Measurements from ENCODE around the gene C1QTNF12. TPM values are rescaled to one million over a fixed set of nuclear protein-coding genes. Genes with fewer than 3 reads are reported as not detected.

The C1QTNF12 gene
- total RNA-seq, 4 donors from 2014 or later, result 0.33 to 0.52 TPM; not detected in 2

- WGBS, result 94% methylated on average over 10 of the region's 27 CpGs
- intact Hi-C loops (cut with DNase I), result no loop called here
- H3K36me3 ChIP-seq, result peaks cover 0 to 19% (median 8%) of the 10 kb centered on the region in 4 donors
- no peak overlapping the region for H3K4me3 ChIP-seq
- peaks cover 0 to 33% (median 9%) of the 10 kb centered on the region in 4 donors for H3K27me3 ChIP-seq
- no peak overlapping the region for H3K27ac ChIP-seq (replicated peaks in 1 of 4)
- TF ChIP-seq CTCF (IDR thresholded peaks at IDR 0.05) (no peak), EP300 (IDR thresholded peaks at IDR 0.05) (no peak), POLR2AphosphoS5 (IDR thresholded peaks at IDR 0.05) (no peak), POLR2A (IDR thresholded peaks at IDR 0.05; ENCODE audit: low read depth) (no peak)
- H3K9me3 ChIP-seq, result no peaks in the 10 kb centered on the region
- DNase-seq (ENCODE audit: extremely low spot score), result no peak
- H3K4me1 ChIP-seq, result peaks cover 27 to 59% (median 36%) of the 10 kb centered on the region in 4 donors
These were observed 11.3 kb downstream of the C1QTNF12 start for GRCh38 chr1:1235016-1235744.

GRCh38 chr1:1234180-1234808 lies 12.2 kb downstream of the C1QTNF12 start:
- peaks cover 36 to 61% (median 43%) of the 10 kb centered on the region in 4 donors for H3K4me1 ChIP-seq
- peaks cover 0 to 25% (median 9%) of the 10 kb centered on the region in 4 donors for H3K27me3 ChIP-seq
- H3K4me3 ChIP-seq, result no peak overlapping the region
- DNase-seq (ENCODE audit: extremely low spot score), result no peak
- intact Hi-C loops (cut with DNase I), result loop anchor here (5.0 kb wide), 2 partner anchors 38 to 112 kb away; partner anchors contain the start of gene UBE2J2
- WGBS, result 94% methylated on average over 22 of the region's 28 CpGs
- no peak overlapping the region for H3K27ac ChIP-seq (replicated peaks in 1 of 4)
- H3K9me3 ChIP-seq, result no peaks in the 10 kb centered on the region
- H3K36me3 ChIP-seq, result peaks cover 0 to 19% (median 8%) of the 10 kb centered on the region in 4 donors
- TF ChIP-seq POLR2A (IDR thresholded peaks at IDR 0.05; ENCODE audit: low read depth) (no peak), EP300 (IDR thresholded peaks at IDR 0.05) (no peak), CTCF (IDR thresholded peaks at IDR 0.05) (no peak), POLR2AphosphoS5 (IDR thresholded peaks at IDR 0.05) (no peak)

GRCh38 chr1:1233567-1233892 lies 13.0 kb downstream of the C1QTNF12 start:
- no peak overlapping the region for H3K27ac ChIP-seq (replicated peaks in 1 of 4)
- peaks cover 40 to 67% (median 50%) of the 10 kb centered on the region in 4 donors for H3K4me1 ChIP-seq
- no peaks in the 10 kb centered on the region for H3K9me3 ChIP-seq
- intact Hi-C loops (cut with DNase I), result loop anchor here (5.0 kb wide), 2 partner anchors 39 to 111 kb away; partner anchors contain the start of gene UBE2J2
- H3K27me3 ChIP-seq, result peaks cover 0 to 17% (median 5%) of the 10 kb centered on the region in 4 donors
- H3K36me3 ChIP-seq, result peaks cover 0 to 27% (median 13%) of the 10 kb centered on the region in 4 donors
- DNase-seq (ENCODE audit: extremely low spot score), result no peak
- 94% methylated on average over 15 of the region's 15 CpGs for WGBS
- TF ChIP-seq CTCF (IDR thresholded peaks at IDR 0.05) (no peak), POLR2A (IDR thresholded peaks at IDR 0.05; ENCODE audit: low read depth) (no peak), POLR2AphosphoS5 (IDR thresholded peaks at IDR 0.05) (no peak), EP300 (IDR thresholded peaks at IDR 0.05) (no peak)
- H3K4me3 ChIP-seq, result no peak overlapping the region

- intact Hi-C loops (cut with DNase I), result loop anchor here (5.0 kb wide), 2 partner anchors 39 to 111 kb away; partner anchors contain the start of gene UBE2J2
- peak overlapping the region; percentile 45 to 94 (median 85) for H3K4me3 ChIP-seq
- TF ChIP-seq POLR2A (IDR thresholded peaks at IDR 0.05; ENCODE audit: low read depth), result no peak
- TF ChIP-seq POLR2AphosphoS5 (IDR thresholded peaks at IDR 0.05), result no peak
- no peak for TF ChIP-seq EP300 (IDR thresholded peaks at IDR 0.05)
- no peak for TF ChIP-seq CTCF (IDR thresholded peaks at IDR 0.05)
- 76% methylated on average over 55 of the region's 98 CpGs for WGBS
- H3K36me3 ChIP-seq, result peaks cover 3 to 32% (median 19%) of the 10 kb centered on the region in 4 donors
- peaks cover 0 to 11% (median under 1%) of the 10 kb centered on the region in 4 donors for H3K27me3 ChIP-seq
- peaks cover 40 to 69% (median 53%) of the 10 kb centered on the region in 4 donors for H3K4me1 ChIP-seq
- H3K27ac ChIP-seq (replicated peaks in 1 of 4), result peak overlapping the region in 1 of 4 donors; percentile 55
- no peak for DNase-seq (ENCODE audit: extremely low spot score)
- H3K9me3 ChIP-seq, result no peaks in the 10 kb centered on the region
These were observed 13.5 kb downstream of the C1QTNF12 start for GRCh38 chr1:1232796-1233566.
